NCI-H2227 (cell line): Measurements from ENCODE around the gene NID1.
"Not testable (repeated sequence)": the region's sequence is repeated elsewhere in the genome, so short reads cannot be mapped to it uniquely, and the experiment has no call there.

Experiments used
- DNase-seq: peaks from one replicate; lab custom pipeline; 2025; ENCODE audit not compliant: unreplicated experiment; lab: John Stamatoyannopoulos, UW

Gene NID1

GRCh38 chr1:236029428-236029940, 35.4 kb downstream of the NID1 start:
- DNase-seq, result no peak

DNA sequence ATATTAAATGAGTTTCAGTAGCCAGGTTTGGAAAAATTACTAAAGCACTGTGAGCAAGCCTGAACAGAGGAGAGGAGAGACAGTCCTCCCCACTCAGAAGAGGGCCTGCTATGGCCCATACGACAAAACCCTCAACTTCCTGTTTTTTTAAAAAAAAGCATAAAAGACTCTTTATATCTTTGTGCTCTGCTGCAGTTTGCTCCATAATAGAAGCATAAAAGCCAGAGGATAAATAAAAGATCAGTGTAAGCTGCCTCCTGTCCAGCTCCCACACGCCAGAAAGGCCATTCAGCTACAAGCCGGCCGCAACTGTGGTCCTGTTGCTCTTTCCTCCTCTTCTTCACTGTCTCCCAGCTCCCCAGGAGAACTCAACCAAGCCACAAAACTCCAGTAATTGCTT, 37.8 kb downstream of the NID1 start:
- no peak for DNase-seq

DNA sequence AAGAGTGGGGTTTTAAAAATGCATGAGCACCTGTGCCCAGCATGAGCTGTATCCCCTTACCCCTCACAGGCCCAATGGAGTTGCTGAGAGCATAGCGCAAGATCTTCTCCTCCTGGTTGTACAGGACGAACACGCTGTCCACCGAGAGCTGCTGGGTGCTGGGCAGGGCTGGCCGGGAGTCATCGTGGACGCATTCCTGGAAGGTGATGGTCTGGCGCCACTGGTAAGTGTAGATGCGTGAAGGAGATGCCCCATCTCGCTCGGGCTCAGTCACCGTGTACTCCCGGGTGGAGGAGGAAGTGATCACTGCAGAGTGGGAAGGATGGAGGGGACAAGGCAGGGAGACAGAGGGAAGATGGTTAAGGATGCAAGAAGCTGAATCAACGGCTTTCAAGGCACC, 39.1 kb downstream of the NID1 start:
- DNase-seq, result no peak

- DNase-seq, result no peak
Observed at GRCh38 chr1:236024641-236025040, 40.2 kb downstream of the NID1 start.

GRCh38 chr1:236023926-236024565, 40.8 kb downstream of the NID1 start:
- no peak for DNase-seq

- no peak for DNase-seq
Observed at GRCh38 chr1:236021424-236022135, 43.3 kb downstream of the NID1 start.

DNA sequence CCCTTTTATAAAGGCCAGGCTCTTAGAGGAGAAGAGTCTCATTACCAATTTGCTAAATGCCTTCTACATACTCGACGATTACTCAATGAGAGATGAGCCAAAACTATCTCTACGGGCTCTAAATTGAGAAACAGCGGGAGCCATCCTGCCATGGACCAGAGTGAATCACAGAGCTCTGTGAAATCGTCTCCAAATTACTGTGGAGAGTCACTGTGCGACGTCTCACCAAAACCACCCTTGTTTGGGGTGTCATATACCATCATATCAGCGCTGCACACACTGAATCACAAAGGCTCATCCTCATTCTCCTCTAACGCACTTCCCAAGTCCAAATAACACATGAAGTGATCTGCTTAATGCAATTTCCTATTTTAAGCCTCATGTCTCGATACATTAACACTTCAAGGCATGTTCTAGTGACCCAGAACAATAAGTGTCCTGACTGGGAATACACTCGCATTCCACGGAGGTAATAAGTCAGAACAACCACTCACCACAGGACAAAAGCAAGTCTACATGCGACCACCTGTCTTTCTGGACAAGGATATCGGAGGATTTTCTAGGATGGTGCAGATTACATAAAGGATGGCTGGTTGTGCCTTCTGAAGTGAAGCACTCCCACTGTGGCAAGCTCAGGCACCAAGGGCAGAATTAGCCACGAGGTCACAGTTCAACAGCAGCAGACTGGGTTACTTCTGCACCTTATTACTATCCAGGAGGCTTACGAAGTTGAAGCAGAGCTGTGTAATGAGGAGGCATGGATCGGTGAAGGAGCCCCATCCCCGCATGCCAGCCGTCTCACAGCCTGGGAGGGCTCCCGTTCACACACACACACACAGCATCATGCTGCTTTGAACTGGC, 44.3 kb downstream of the NID1 start:
- DNase-seq, result no peak

GRCh38 chr1:236018885-236019453, 45.9 kb downstream of the NID1 start:
- no peak for DNase-seq

DNA sequence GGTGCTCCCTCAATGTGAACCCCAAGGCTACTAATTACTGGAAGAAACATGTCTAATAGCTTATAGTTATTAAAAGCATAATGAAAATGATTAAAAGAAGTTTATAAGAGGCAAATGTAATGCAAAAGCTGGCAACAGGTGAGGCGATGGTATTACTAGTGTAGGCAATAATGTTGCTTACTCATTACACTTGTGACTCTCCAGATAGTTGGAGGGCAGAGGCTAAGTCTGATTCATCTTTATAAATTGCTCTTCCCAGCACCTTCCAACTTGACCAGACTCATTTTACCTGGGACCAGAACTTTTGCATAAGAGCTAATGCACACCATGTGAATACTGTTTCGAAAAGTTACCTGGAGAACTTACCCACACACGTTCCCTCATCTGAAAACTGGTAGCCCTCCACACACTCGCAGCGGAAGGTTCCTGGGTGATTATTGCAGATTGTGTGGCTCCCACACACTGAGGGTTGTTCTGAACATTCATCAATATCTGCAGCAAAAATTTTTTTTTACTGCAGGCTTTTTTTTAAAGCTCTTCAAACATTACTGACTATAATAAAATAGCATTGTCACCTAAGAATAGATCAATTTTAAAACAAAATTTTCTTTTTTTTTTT, 48.0 kb downstream of the NID1 start:
- no peak for DNase-seq

DNA sequence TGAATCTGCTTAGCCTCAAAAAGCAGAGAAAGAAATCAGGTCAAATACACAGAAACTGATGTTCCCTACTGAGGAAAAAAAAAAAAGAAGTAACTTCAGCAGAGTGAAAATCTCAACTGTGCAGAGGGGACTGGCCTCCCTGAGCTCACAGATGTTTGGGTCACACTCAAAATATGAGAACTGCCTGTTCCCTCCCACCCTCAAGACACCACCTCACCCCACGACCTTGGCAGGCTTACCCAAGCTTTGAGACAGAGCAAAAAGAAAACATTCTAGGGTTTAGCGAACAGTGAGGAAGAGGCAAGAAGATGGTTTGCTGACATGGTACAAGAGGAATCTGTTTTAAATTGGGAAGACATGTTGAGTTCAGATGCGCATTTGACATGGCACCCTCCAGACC, 48.8 kb downstream of the NID1 start:
- no peak for DNase-seq

DNA sequence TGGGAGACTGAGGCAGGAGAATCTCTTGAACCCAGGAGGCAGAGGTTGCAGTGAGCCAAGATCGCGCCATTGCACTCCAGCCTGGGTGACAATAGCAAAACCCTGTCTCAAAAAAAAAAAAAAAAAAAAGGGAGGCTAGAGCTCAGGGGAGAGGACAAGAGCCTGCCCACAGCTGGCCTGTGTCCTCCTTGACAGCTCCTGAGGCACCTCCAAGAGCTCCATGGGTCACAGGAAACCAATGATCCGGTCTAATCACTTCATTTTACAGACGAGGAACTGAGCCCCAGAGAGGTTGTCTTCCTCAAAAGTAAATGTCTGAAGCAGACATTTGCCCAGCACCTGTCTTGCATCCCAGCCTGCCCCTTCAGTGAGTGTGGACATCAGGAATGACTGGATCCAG, 49.4 kb downstream of the NID1 start:
- no peak for DNase-seq

DNA sequence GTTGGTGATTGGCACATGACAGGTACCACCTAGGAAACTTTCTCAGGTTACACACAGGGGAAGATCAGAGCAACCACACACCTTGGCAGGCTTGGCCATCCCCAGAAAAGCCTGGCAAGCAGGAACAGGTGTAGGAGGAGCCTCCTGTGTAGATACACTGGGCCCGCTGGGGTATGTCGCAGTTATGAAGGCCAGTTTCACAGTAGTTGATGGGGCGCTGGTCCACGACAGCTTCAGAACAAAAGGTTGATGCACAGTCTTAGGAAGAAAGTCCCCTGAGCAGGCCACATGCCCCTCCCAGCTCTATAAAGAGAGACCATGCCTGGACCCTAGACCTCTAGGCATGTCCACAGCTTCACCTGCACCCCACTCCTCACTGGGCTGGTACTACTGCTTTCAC, 51.6 kb downstream of the NID1 start:
- DNase-seq, result no peak

DNA sequence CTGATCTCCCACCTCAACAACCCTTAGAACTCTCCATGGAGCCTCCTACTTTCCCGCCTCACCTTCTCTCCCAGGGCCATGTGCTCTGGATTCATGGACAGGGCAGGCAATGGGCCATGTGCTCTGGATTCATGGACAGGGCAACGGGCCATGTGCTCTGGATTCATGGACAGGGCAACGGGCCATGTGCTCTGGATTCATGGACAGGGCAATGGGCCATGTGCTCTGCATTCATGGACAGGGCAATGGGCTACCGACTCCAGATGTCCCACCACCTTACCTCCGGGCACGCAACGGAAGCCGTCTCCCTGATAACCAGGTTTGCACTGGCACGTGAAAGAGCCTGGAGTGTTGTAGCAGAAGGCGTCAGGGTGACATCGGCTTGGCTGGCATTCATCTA, 53.2 kb downstream of the NID1 start:
- DNase-seq, result no peak

DNA sequence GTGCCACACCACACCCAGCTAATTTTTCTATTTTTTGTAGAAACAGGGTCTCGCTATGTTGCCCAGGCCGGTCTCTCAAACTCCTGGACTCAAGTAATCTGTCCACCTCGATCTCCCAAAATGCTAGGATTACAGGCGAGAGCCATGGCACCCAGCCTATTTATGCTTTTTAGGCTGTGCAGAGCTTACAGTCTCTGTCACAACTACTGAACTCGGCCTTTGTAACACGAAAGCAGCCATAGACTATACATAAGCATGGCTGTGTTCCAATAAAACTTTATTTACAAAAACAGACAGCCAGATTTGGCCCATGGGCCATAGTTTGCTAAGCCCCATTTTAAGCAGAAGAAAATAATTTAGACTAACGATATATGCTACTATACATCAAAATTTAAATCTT, 54.4 kb downstream of the NID1 start:
- no peak for DNase-seq

GRCh38 chr1:236009857-236010256, 55.0 kb downstream of the NID1 start:
- DNase-seq, result no peak

GRCh38 chr1:236009191-236009590, 55.7 kb downstream of the NID1 start:
- DNase-seq, result no peak

- DNase-seq, result no peak
Observed at GRCh38 chr1:236007781-236008180, 57.1 kb downstream of the NID1 start.

DNA sequence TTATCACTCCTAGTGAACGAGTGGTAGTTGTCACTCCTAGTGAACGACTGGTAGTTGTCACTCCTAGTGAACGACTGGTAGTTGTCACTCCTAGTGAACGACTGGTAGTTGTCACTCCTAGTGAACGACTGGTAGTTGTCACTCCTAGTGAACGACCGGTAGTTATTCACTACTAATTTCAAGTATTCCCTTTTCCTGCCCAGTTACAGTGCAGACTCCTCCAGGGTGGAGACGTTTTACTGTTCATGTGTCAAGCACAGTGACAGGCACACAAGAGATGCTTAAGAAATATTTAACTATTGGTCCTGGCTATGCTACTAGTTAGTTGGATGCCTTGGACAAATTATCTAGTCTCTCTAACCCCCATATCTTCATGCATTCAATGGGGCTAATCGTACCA, 61.8 kb downstream of the NID1 start:
- DNase-seq, result not testable (repeated sequence)

DNA sequence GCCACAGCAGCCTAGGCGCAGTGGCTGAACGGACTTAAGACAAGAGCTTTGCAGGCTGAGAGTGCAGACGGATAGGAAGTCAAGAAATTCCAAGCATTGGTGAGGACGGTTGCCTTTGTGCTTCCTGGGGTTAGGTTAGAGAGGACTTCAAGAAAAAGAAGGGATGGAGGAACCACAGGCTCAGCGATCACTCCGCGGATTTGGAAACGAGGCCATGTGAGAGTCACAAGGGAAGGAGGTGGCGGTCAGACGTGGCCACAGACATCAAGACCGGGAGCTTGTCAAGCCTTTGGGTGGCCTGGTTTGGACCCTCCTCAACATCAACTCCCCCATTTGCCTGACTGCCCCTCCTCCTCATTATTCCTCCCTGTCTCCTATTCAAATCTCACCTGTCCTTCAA, 62.3 kb downstream of the NID1 start:
- no peak for DNase-seq

DNA sequence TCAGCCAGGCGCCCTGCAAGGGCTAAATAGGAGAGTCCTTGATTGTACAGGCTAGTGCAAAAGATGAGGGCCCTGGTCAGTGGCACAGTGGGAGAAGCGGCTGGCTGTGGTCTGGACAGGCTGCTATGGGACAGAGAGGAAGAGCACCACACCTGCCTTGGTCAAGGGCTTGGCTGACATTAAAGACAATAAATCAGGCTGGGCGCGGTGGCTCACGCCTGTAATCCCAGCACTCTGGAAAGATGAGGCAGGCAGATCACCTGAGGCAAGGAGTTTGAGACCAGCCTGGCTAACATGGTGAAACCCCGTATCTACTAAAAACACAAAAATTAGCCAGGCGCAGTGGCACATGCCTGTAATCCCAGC, 62.9 kb downstream of the NID1 start:
- DNase-seq, result no peak

- no peak for DNase-seq
Observed at GRCh38 chr1:236000781-236001180, 64.1 kb downstream of the NID1 start.
